GM23338 (cell line): ENCODE measurements around the gene TAOK1. TPM values are rescaled to one million over a fixed set of nuclear protein-coding genes. Genes with fewer than 3 reads are reported as not detected.

Source experiments
- ATAC-seq: fragments of 200-7000 bp; cut with Tn5 transposase; 3 replicates; pipeline ENCODE4 v1.9.1; 2020
- DNase-seq: peaks from one replicate; pipeline ENCODE4 v3.0.0-alpha.2; 2015; ENCODE audit warnings: low spot score
- H2AFZ ChIP-seq: fragments of 200-600 bp; sonication (generic); 2 replicates; pipeline ENCODE4 v1.8.0; 2016; ENCODE audit warnings: antibody characterized with exemption, mild to moderate bottlenecking, moderate library complexity
- H3F3A ChIP-seq: fragments of 200-600 bp; sonication (generic); replicated peaks from 2 replicates; pipeline ENCODE4 v1.8.0; 2017; ENCODE audit warnings: antibody characterized with exemption, mixed run types, low read depth
- H3K27ac ChIP-seq: fragments of 200-600 bp; sonication (generic); 2 replicates; pipeline ENCODE4 v1.6.1; 2016; ENCODE audit warnings: low read depth
- H3K27me3 ChIP-seq: fragments of 200-600 bp; sonication (generic); 2 replicates; pipeline ENCODE4 v1.8.0; 2016; ENCODE audit warnings: mild to moderate bottlenecking, mixed run types, moderate library complexity; ENCODE audit not compliant: insufficient read depth
- H3K36me3 ChIP-seq: fragments of 200-600 bp; sonication (generic); 2 replicates; pipeline ENCODE4 v1.8.0; 2016; ENCODE audit warnings: mild to moderate bottlenecking; ENCODE audit not compliant: insufficient read depth
- H3K4me1 ChIP-seq: fragments of 200-600 bp; sonication (generic); 2 replicates; pipeline ENCODE4 v1.8.0; 2016; ENCODE audit warnings: mild to moderate bottlenecking, moderate library complexity; ENCODE audit not compliant: insufficient read depth
- H3K4me2 ChIP-seq: fragments of 200-600 bp; sonication (generic); 2 replicates; pipeline ENCODE4 v1.7.1; 2017; ENCODE audit warnings: mixed run types
- H3K4me3 ChIP-seq: fragments of 200-600 bp; sonication (generic); 2 replicates; pipeline ENCODE4 v1.6.1; 2016; ENCODE audit warnings: mixed run types
- H3K79me2 ChIP-seq: fragments of 200-600 bp; sonication (generic); replicated peaks from 2 replicates; pipeline ENCODE4 v1.8.0; 2017; ENCODE audit warnings: mild to moderate bottlenecking; ENCODE audit not compliant: insufficient read depth
- H3K9me2 ChIP-seq: fragments of 200-600 bp; sonication (generic); 2 replicates; pipeline ENCODE4 v1.8.0; 2017; ENCODE audit not compliant: insufficient read depth
- H4K20me1 ChIP-seq: fragments of 200-600 bp; sonication (generic); replicated peaks from 2 replicates; pipeline ENCODE4 v1.8.0; 2017; ENCODE audit warnings: mild to moderate bottlenecking; ENCODE audit not compliant: insufficient read depth
- H3K27ac Mint-ChIP-seq: 2 replicates; pipeline ENCODE4 v1.8.0; 2020; ENCODE audit warnings: inconsistent platforms, mild to moderate bottlenecking, moderate library complexity, mixed read lengths
- H3K27me3 Mint-ChIP-seq: 3 replicates; pipeline ENCODE4 v1.8.0; 2022; ENCODE audit warnings: low read depth, mild to moderate bottlenecking, moderate library complexity, mixed read lengths, inconsistent platforms; ENCODE audit not compliant: insufficient read depth, poor library complexity
- H3K36me3 Mint-ChIP-seq: 3 replicates; pipeline ENCODE4 v1.8.0; 2021; ENCODE audit warnings: low read depth, mild to moderate bottlenecking, inconsistent platforms, moderate library complexity, mixed read lengths
- H3K4me1 Mint-ChIP-seq: 3 replicates; pipeline ENCODE4 v1.8.0; 2020; ENCODE audit warnings: mild to moderate bottlenecking, inconsistent platforms, mixed read lengths
- H3K4me3 Mint-ChIP-seq: 3 replicates; pipeline ENCODE4 v1.8.0; 2021; ENCODE audit warnings: moderate library complexity, mild to moderate bottlenecking, inconsistent platforms, mixed read lengths
- H3K9me3 Mint-ChIP-seq: 3 replicates; pipeline ENCODE4 v1.8.0; 2020; ENCODE audit warnings: moderate library complexity, mild to moderate bottlenecking, inconsistent platforms, mixed read lengths
- CREB1 ChIP-seq: fragments of 250-450 bp; sonication (Bioruptor Pico); IDR thresholded peaks from 2 replicates; pipeline ENCODE4 v1.5.0; 2020; ENCODE audit warnings: low read depth, mild to moderate bottlenecking, moderate library complexity
- CTCF ChIP-seq, 2 experiments: fragments of 200-600 bp in 1 of 2; sonication (generic) in 1 of 2; conservative IDR thresholded peaks; 2 replicates each; pipeline versions ENCODE4 v1.5.1 to v1.6.1; 2016 to 2017; ENCODE audit warnings: antibody characterized with exemption in 2 of 2, low read depth in 2 of 2, mild to moderate bottlenecking in 2 of 2, moderate library complexity in 1 of 2
- EZH2 ChIP-seq: fragments of 200-600 bp; sonication (generic); IDR thresholded peaks from one replicate; pipeline ENCODE4 v1.8.0; 2017; ENCODE audit warnings: antibody characterized with exemption, mild to moderate bottlenecking, low read depth; ENCODE audit not compliant: unreplicated experiment
- EZH2phosphoT487 ChIP-seq: fragments of 200-600 bp; sonication (generic); IDR thresholded peaks from one replicate; pipeline ENCODE4 v1.8.1; 2018; ENCODE audit warnings: antibody characterized with exemption; ENCODE audit not compliant: unreplicated experiment
- JUNB ChIP-seq: IDR thresholded peaks from one replicate; pipeline ENCODE4 v1.6.1; 2016; ENCODE audit warnings: antibody characterized with exemption; ENCODE audit not compliant: unreplicated experiment
- NANOG ChIP-seq: IDR thresholded peaks from 2 replicates; pipeline ENCODE4 v1.6.1; 2016; ENCODE audit warnings: antibody characterized with exemption, borderline replicate concordance
- POLR2AphosphoS5 ChIP-seq: IDR thresholded peaks from 2 replicates; pipeline ENCODE4 v1.6.1; 2016; ENCODE audit warnings: antibody characterized with exemption, low read depth
- STAT1 ChIP-seq: IDR thresholded peaks from one replicate; pipeline ENCODE4 v1.6.1; 2016; ENCODE audit warnings: antibody characterized with exemption; ENCODE audit not compliant: unreplicated experiment
- ZNF114 ChIP-seq: fragments of 250-450 bp; sonication (Bioruptor Pico); IDR thresholded peaks from 2 replicates; pipeline ENCODE4 v1.5.0; 2020; ENCODE audit warnings: mild to moderate bottlenecking, moderate library complexity
- ZNF331 ChIP-seq: fragments of 250-450 bp; sonication (Bioruptor Pico); IDR thresholded peaks from 2 replicates; pipeline ENCODE4 v1.5.0; 2020; ENCODE audit warnings: low read depth, mild to moderate bottlenecking, moderate library complexity
- ZNF462 ChIP-seq: fragments of 250-450 bp; sonication (Bioruptor Pico); IDR thresholded peaks from 2 replicates; pipeline ENCODE4 v1.5.0; 2020; ENCODE audit warnings: mild to moderate bottlenecking, moderate library complexity
- polyA plus RNA-seq: library from polyadenylated mRNA; unstranded; fragments of >200 nt; fragmentation: Nextera tagmentation; extraction: Ambion mirVana; gene quantifications from 2 replicates; pipeline ENCODE4 v1.2.1, GENCODE V29; 2016
- total RNA-seq: library from RNA; depleted of rRNA; stranded (reverse); fragments of >200 nt; shearing (Covaris generic); gene quantifications from 2 replicates; pipeline ENCODE4 v1.2.3, GENCODE V29; 2014
- TF ChIP-seq, protein P1 (sequence below): IDR thresholded peaks from 2 replicates; pipeline ENCODE4 v1.6.1; 2016; ENCODE audit warnings: antibody characterized with exemption
- TF ChIP-seq, protein P2 (sequence below): IDR thresholded peaks from one replicate; pipeline ENCODE4 v1.6.1; 2018; ENCODE audit warnings: antibody characterized with exemption; ENCODE audit not compliant: unreplicated experiment

The TAOK1 gene
- total and polyA plus RNA-seq, 2 experiments from 2014 or later = 19.4 to 69.8 TPM

DNA sequence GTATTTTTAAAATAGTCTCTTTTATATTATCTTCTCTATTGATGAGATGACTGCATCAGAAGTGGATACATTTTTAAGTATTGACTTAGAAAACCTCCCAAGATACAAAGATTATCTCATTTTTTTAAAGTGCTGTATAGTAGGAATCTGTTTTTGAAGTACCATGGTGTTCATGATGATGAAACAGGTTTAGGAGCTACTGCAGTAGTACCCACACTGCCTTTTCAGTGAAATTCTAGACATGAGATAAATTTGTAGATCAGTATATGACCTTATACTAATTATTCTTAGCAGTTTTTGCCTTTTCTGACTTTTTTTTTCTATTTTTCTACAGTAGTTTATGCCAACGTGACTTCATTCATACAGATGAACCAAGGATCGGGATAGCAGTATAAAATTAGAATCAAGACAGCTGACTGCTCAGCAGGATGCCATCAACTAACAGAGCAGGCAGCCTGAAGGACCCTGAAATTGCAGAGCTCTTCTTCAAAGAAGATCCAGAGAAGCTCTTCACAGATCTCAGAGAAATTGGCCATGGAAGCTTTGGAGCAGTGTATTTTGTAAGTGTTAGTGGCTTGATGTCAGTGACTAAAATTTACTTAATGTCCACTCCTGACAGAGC is 61.1 kb downstream of the TAOK1 start:
- Histone ChIP-seq H2AFZ (no peak overlapping the region), H3K4me2 (no peak overlapping the region), H4K20me1 (peaks cover 13% of the 10 kb centered on the region), H3K4me1 (no peaks in the 10 kb centered on the region), H3K36me3 (peaks cover 13% of the 10 kb centered on the region; the same call in 1 of the 2 replicates), H3K79me2 (peaks cover 99% of the 10 kb centered on the region), H3F3A (no peaks in the 10 kb centered on the region), H3K27me3 (no peaks in the 10 kb centered on the region), H3K27ac (no peak overlapping the region; the same call in 1 of the 2 replicates), H3K9me2 (no peaks in the 10 kb centered on the region), H3K4me3 (no peak overlapping the region)
- ATAC-seq (no peak), DNase-seq (no peak)
- no peaks in the 10 kb centered on the region for H3K27me3 Mint-ChIP-seq
- peaks cover 42% of the 10 kb centered on the region for H3K36me3 Mint-ChIP-seq
- H3K4me3 Mint-ChIP-seq = no peak overlapping the region
- H3K4me1 Mint-ChIP-seq = peaks cover 2% of the 10 kb centered on the region; the same call in 2 of the 3 replicates
- TF ChIP-seq POLR2AphosphoS5 = no peak
- TF ChIP-seq, protein P1, sequence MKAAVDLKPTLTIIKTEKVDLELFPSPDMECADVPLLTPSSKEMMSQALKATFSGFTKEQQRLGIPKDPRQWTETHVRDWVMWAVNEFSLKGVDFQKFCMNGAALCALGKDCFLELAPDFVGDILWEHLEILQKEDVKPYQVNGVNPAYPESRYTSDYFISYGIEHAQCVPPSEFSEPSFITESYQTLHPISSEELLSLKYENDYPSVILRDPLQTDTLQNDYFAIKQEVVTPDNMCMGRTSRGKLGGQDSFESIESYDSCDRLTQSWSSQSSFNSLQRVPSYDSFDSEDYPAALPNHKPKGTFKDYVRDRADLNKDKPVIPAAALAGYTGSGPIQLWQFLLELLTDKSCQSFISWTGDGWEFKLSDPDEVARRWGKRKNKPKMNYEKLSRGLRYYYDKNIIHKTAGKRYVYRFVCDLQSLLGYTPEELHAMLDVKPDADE = no peak
- TF ChIP-seq ZNF462 = no peak
- no peak for TF ChIP-seq ZNF331 (CRISPR knock-in tag)
- no peak for TF ChIP-seq STAT1
- TF ChIP-seq CREB1 (CRISPR knock-in tag) = no peak
- TF ChIP-seq, protein P2, sequence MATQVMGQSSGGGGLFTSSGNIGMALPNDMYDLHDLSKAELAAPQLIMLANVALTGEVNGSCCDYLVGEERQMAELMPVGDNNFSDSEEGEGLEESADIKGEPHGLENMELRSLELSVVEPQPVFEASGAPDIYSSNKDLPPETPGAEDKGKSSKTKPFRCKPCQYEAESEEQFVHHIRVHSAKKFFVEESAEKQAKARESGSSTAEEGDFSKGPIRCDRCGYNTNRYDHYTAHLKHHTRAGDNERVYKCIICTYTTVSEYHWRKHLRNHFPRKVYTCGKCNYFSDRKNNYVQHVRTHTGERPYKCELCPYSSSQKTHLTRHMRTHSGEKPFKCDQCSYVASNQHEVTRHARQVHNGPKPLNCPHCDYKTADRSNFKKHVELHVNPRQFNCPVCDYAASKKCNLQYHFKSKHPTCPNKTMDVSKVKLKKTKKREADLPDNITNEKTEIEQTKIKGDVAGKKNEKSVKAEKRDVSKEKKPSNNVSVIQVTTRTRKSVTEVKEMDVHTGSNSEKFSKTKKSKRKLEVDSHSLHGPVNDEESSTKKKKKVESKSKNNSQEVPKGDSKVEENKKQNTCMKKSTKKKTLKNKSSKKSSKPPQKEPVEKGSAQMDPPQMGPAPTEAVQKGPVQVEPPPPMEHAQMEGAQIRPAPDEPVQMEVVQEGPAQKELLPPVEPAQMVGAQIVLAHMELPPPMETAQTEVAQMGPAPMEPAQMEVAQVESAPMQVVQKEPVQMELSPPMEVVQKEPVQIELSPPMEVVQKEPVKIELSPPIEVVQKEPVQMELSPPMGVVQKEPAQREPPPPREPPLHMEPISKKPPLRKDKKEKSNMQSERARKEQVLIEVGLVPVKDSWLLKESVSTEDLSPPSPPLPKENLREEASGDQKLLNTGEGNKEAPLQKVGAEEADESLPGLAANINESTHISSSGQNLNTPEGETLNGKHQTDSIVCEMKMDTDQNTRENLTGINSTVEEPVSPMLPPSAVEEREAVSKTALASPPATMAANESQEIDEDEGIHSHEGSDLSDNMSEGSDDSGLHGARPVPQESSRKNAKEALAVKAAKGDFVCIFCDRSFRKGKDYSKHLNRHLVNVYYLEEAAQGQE = no peak
- no peak for TF ChIP-seq ZNF114 (CRISPR knock-in tag)
- TF ChIP-seq CTCF (conservative IDR thresholded peaks at IDR 0.05; ENCODE audit: low read depth in 2 of 2) = no peak
- no peak for TF ChIP-seq NANOG
- no peak for TF ChIP-seq JUNB
- no peak for TF ChIP-seq EZH2
- TF ChIP-seq EZH2phosphoT487 = no peak
- H3K27ac Mint-ChIP-seq = no peak overlapping the region
- H3K9me3 Mint-ChIP-seq = peaks cover 6% of the 10 kb centered on the region; the same call in 2 of the 3 replicates
